ENCODE measurements around the gene KDM8.
"Not testable (repeated sequence)": the region's sequence is repeated elsewhere in the genome, so short reads cannot be mapped to it uniquely, and the experiment has no call there.

KDM8 gene

DNA sequence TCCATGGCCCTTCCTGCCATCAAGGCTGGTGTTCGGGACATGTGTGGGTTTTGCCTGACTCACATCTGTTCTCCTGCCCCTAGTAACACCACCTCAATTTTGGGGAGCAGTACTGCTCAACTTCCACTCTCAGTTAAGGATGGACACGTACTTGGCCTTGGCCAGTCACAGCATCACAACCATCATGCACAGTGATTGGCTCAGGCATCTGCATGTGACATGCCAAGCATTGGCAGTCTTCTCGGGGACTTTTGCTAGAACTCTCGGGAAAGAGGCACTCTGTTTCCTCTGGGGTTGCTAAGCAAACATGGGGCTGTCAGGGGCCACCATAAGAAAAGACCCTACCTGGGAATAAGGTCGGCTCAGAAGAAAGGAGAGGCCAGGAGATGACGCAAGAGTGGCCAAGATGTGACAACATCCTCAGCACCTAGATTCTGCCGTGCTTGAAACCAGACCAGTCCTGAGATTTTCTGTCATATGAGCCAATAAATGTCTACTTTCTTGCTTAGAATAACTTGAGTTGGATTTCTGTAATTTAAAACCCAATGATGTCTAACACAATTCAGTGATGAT is 11.9 kb upstream of the KDM8 start:
- Histone ChIP-seq H3K9ac (ENCODE audit: low read length in 2 of 2) (no peak overlapping the region), H3K4me1 (ENCODE audit: control insufficient read depth, insufficient read depth, low read length) (no peaks in the 10 kb centered on the region), H3K9me3 (ENCODE audit: control insufficient read depth in 2 of 2, low read length in 2 of 2) (no peaks in the 10 kb centered on the region), H3K4me3 (ENCODE audit: low read length in 2 of 2) (no peak overlapping the region), H3K27ac (ENCODE audit: low read length) (no peak overlapping the region), H3K27me3 (ENCODE audit: control insufficient read depth in 1 of 2, insufficient read depth in 2 of 2, low read length in 2 of 2) (peaks cover 0 to 9% of the 10 kb centered on the region in 2 donors), H3K36me3 (ENCODE audit: control insufficient read depth in 2 of 2, insufficient read depth in 2 of 2, low read length in 2 of 2) (no peaks in the 10 kb centered on the region)

- Histone ChIP-seq H3K9me3 (ENCODE audit: control insufficient read depth in 2 of 2, low read length in 2 of 2) (no peaks in the 10 kb centered on the region), H3K9ac (ENCODE audit: low read length in 2 of 2) (no peak overlapping the region), H3K27ac (ENCODE audit: low read length) (no peak overlapping the region), H3K4me3 (ENCODE audit: low read length in 2 of 2) (no peak overlapping the region), H3K4me1 (ENCODE audit: control insufficient read depth, insufficient read depth, low read length) (no peaks in the 10 kb centered on the region), H3K27me3 (ENCODE audit: control insufficient read depth in 1 of 2, insufficient read depth in 2 of 2, low read length in 2 of 2) (peaks cover 0 to 9% of the 10 kb centered on the region in 2 donors), H3K36me3 (ENCODE audit: control insufficient read depth in 2 of 2, insufficient read depth in 2 of 2, low read length in 2 of 2) (no peaks in the 10 kb centered on the region)
Measured at GRCh38 chr16:27193300-27193990, 9.9 kb upstream of the KDM8 start.

GRCh38 chr16:27195076-27195741 is 8.1 kb upstream of the KDM8 start:
- Histone ChIP-seq H3K4me3 (ENCODE audit: low read length in 2 of 2) (no peak overlapping the region), H3K4me1 (ENCODE audit: control insufficient read depth, insufficient read depth, low read length) (no peaks in the 10 kb centered on the region), H3K9me3 (ENCODE audit: control insufficient read depth in 2 of 2, low read length in 2 of 2) (no peaks in the 10 kb centered on the region), H3K36me3 (ENCODE audit: control insufficient read depth in 2 of 2, insufficient read depth in 2 of 2, low read length in 2 of 2) (no peaks in the 10 kb centered on the region), H3K27ac (ENCODE audit: low read length) (no peak overlapping the region), H3K9ac (ENCODE audit: low read length in 2 of 2) (no peak overlapping the region), H3K27me3 (ENCODE audit: control insufficient read depth in 1 of 2, insufficient read depth in 2 of 2, low read length in 2 of 2) (peaks cover 0 to 3% of the 10 kb centered on the region in 2 donors)

DNA sequence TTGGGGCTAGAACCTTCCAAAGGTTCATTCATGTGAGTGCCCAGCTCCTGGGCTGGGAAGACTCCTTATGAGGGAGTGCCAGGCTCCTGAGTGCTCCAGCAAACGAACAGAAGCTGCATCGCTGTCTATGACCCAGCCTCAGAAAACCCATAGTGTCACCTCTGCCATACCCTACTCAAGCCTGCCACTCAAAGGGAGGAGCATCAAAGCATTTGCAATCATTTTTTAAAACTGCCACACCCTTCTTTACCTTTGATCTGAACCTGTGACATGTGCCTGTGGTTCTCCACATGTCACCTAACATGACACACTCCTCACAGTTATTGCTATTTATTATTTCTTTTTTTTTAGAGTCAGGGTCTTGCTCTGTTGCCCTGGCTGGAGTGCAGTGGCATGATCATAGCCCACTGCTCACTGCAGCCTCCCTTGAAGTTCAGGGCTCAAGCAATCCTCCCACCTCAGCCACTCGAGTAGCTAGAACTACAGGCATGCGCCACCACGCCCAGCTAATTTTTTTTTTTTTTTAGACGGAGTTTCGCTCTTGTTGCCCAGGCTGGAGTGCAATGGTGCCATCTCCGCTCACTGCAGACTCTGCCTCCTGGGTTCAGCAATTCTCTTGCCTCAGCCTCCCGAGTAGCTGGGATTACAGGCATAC is 7.3 kb upstream of the KDM8 start:
- H3K36me3 ChIP-seq (ENCODE audit: control insufficient read depth in 2 of 2, insufficient read depth in 2 of 2, low read length in 2 of 2), result no peaks in the 10 kb centered on the region
- no peak overlapping the region for H3K27ac ChIP-seq (ENCODE audit: low read length)
- no peaks in the 10 kb centered on the region for H3K4me1 ChIP-seq (ENCODE audit: control insufficient read depth, insufficient read depth, low read length)
- no peaks in the 10 kb centered on the region for H3K9me3 ChIP-seq (ENCODE audit: control insufficient read depth in 2 of 2, low read length in 2 of 2)
- no peak overlapping the region for H3K9ac ChIP-seq (ENCODE audit: low read length in 2 of 2)
- H3K4me3 ChIP-seq (ENCODE audit: low read length in 2 of 2), result no peak overlapping the region
- peaks cover 0 to 3% of the 10 kb centered on the region in 2 donors for H3K27me3 ChIP-seq (ENCODE audit: control insufficient read depth in 1 of 2, insufficient read depth in 2 of 2, low read length in 2 of 2)

- Histone ChIP-seq H3K36me3 (ENCODE audit: control insufficient read depth in 2 of 2, insufficient read depth in 2 of 2, low read length in 2 of 2) (no peaks in the 10 kb centered on the region), H3K4me3 (ENCODE audit: low read length in 2 of 2) (no peak overlapping the region), H3K27me3 (ENCODE audit: control insufficient read depth in 1 of 2, insufficient read depth in 2 of 2, low read length in 2 of 2) (peaks cover 0 to 3% of the 10 kb centered on the region in 2 donors), H3K4me1 (ENCODE audit: control insufficient read depth, insufficient read depth, low read length) (no peaks in the 10 kb centered on the region), H3K9me3 (ENCODE audit: control insufficient read depth in 2 of 2, low read length in 2 of 2) (no peaks in the 10 kb centered on the region), H3K27ac (ENCODE audit: low read length) (no peak overlapping the region), H3K9ac (ENCODE audit: low read length in 2 of 2) (no peak overlapping the region)
Measured at GRCh38 chr16:27197004-27197403, 6.3 kb upstream of the KDM8 start.

GRCh38 chr16:27198451-27199234 is 4.7 kb upstream of the KDM8 start:
- Histone ChIP-seq H3K4me3 (ENCODE audit: low read length in 2 of 2) (no peak overlapping the region), H3K36me3 (ENCODE audit: control insufficient read depth in 2 of 2, insufficient read depth in 2 of 2, low read length in 2 of 2) (no peaks in the 10 kb centered on the region), H3K9me3 (ENCODE audit: control insufficient read depth in 2 of 2, low read length in 2 of 2) (no peaks in the 10 kb centered on the region), H3K27me3 (ENCODE audit: control insufficient read depth in 1 of 2, insufficient read depth in 2 of 2, low read length in 2 of 2) (peaks cover 0 to 3% of the 10 kb centered on the region in 2 donors), H3K27ac (ENCODE audit: low read length) (no peak overlapping the region), H3K4me1 (ENCODE audit: control insufficient read depth, insufficient read depth, low read length) (peaks cover 6% of the 10 kb centered on the region), H3K9ac (ENCODE audit: low read length in 2 of 2) (no peak overlapping the region)

GRCh38 chr16:27199235-27199586 is 4.1 kb upstream of the KDM8 start:
- H3K9me3 ChIP-seq (ENCODE audit: control insufficient read depth in 2 of 2, low read length in 2 of 2), result no peaks in the 10 kb centered on the region
- no peak overlapping the region for H3K27ac ChIP-seq (ENCODE audit: low read length)
- no peak overlapping the region for H3K4me3 ChIP-seq (ENCODE audit: low read length in 2 of 2)
- peaks cover 8% of the 10 kb centered on the region for H3K4me1 ChIP-seq (ENCODE audit: control insufficient read depth, insufficient read depth, low read length)
- peaks cover 0 to 3% of the 10 kb centered on the region in 2 donors for H3K27me3 ChIP-seq (ENCODE audit: control insufficient read depth in 1 of 2, insufficient read depth in 2 of 2, low read length in 2 of 2)
- H3K9ac ChIP-seq (ENCODE audit: low read length in 2 of 2), result no peak overlapping the region
- H3K36me3 ChIP-seq (ENCODE audit: control insufficient read depth in 2 of 2, insufficient read depth in 2 of 2, low read length in 2 of 2), result no peaks in the 10 kb centered on the region

DNA sequence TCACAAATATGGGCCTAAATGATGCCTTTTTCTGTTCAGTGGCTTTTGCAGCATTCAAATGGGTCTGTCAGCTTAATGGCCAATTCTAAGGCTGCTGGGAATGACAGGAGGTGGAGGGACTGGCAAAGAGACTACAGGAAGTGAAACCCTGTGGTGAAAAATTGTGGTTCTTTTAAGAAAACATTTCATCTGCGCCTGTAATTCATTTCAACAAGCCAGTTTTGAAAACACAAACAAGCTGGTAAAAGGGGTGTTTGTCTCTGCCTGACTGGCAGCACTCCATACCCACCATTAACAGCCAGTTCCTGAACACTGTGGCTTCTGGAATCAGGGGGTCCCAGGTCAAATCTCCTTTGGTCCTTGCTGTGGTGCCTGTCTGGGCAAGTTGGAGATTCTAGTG is 3.6 kb upstream of the KDM8 start:
- Histone ChIP-seq H3K9me3 (ENCODE audit: control insufficient read depth in 2 of 2, low read length in 2 of 2) (no peaks in the 10 kb centered on the region), H3K4me1 (ENCODE audit: control insufficient read depth, insufficient read depth, low read length) (peaks cover 12% of the 10 kb centered on the region), H3K4me3 (ENCODE audit: low read length in 2 of 2) (no peak overlapping the region), H3K27ac (ENCODE audit: low read length) (no peak overlapping the region), H3K36me3 (ENCODE audit: control insufficient read depth in 2 of 2, insufficient read depth in 2 of 2, low read length in 2 of 2) (no peaks in the 10 kb centered on the region), H3K9ac (ENCODE audit: low read length in 2 of 2) (no peak overlapping the region), H3K27me3 (ENCODE audit: control insufficient read depth in 1 of 2, insufficient read depth in 2 of 2, low read length in 2 of 2) (peaks cover 0 to 3% of the 10 kb centered on the region in 2 donors)

GRCh38 chr16:27200914-27201313 is 2.4 kb upstream of the KDM8 start:
- not testable (repeated sequence) for H3K9me3 ChIP-seq (ENCODE audit: control insufficient read depth in 2 of 2, low read length in 2 of 2); H3K9ac ChIP-seq (ENCODE audit: low read length in 2 of 2); H3K27ac ChIP-seq (ENCODE audit: low read length); H3K36me3 ChIP-seq (ENCODE audit: control insufficient read depth in 2 of 2, insufficient read depth in 2 of 2, low read length in 2 of 2); H3K4me3 ChIP-seq (ENCODE audit: low read length in 2 of 2); H3K27me3 ChIP-seq (ENCODE audit: control insufficient read depth in 1 of 2, insufficient read depth in 2 of 2, low read length in 2 of 2)
- H3K4me1 ChIP-seq (ENCODE audit: control insufficient read depth, insufficient read depth, low read length), result peaks cover 12% of the 10 kb centered on the region

GRCh38 chr16:27202923-27203506 is 311 bp upstream of the KDM8 start:
- Histone ChIP-seq H3K9me3 (ENCODE audit: control insufficient read depth in 2 of 2, low read length in 2 of 2) (no peaks in the 10 kb centered on the region), H3K4me1 (ENCODE audit: control insufficient read depth, insufficient read depth, low read length) (peaks cover 12% of the 10 kb centered on the region), H3K4me3 (ENCODE audit: low read length in 2 of 2) (peak overlapping the region; percentile 78 to 99), H3K27me3 (ENCODE audit: control insufficient read depth in 1 of 2, insufficient read depth in 2 of 2, low read length in 2 of 2) (no peaks in the 10 kb centered on the region), H3K27ac (ENCODE audit: low read length) (peak overlapping the region; percentile 96), H3K36me3 (ENCODE audit: control insufficient read depth in 2 of 2, insufficient read depth in 2 of 2, low read length in 2 of 2) (peaks cover 0 to 2% of the 10 kb centered on the region in 2 donors), H3K9ac (ENCODE audit: low read length in 2 of 2) (peak overlapping the region; percentile 86 to 99)

Measured in stomach smooth muscle (tissue), 2 donors.